HEK293 (cell line): ENCODE data around the gene SFRP5.

Source experiments
- BCL11A ChIP-seq: fragments of 450-650 bp; formaldehyde crosslinking; IDR thresholded peaks from 2 replicates; pipeline ENCODE4 v1.5.1; 2016; ENCODE audit warnings: low read depth, missing biosample characterization, missing genetic modification characterization
- GLI2 ChIP-seq: fragments of 450-650 bp; formaldehyde crosslinking; IDR thresholded peaks from 2 replicates; pipeline ENCODE4; 2017; ENCODE audit warnings: missing biosample characterization, missing genetic modification characterization, low read depth, borderline replicate concordance
- GLI4 ChIP-seq: fragments of 450-650 bp; formaldehyde crosslinking; IDR thresholded peaks from 2 replicates; pipeline ENCODE4 v1.5.1; 2016; ENCODE audit warnings: missing biosample characterization, missing genetic modification characterization
- IKZF3 ChIP-seq: fragments of 450-650 bp; IDR thresholded peaks from 2 replicates; pipeline ENCODE4 v1.5.0; 2018; ENCODE audit warnings: missing biosample characterization, mild to moderate bottlenecking, missing genetic modification characterization, moderate library complexity
- KLF1 ChIP-seq: fragments of 450-650 bp; formaldehyde crosslinking; IDR thresholded peaks from 2 replicates; pipeline ENCODE4 v1.5.1; 2016; ENCODE audit warnings: missing biosample characterization, missing genetic modification characterization
- KLF8 ChIP-seq: fragments of 450-650 bp; formaldehyde crosslinking; IDR thresholded peaks from 2 replicates; pipeline ENCODE4 v1.5.1; 2016; ENCODE audit warnings: missing biosample characterization, missing genetic modification characterization
- MYNN ChIP-seq: fragments of 450-650 bp; formaldehyde crosslinking; IDR thresholded peaks from 2 replicates; pipeline ENCODE4 v1.5.1; 2016; ENCODE audit warnings: missing biosample characterization, missing genetic modification characterization, borderline replicate concordance
- MZF1 ChIP-seq: fragments of 450-650 bp; formaldehyde crosslinking; IDR thresholded peaks from 2 replicates; pipeline ENCODE4 v1.5.1; 2017; ENCODE audit warnings: missing biosample characterization, missing genetic modification characterization, borderline replicate concordance
- SCRT1 ChIP-seq: fragments of 450-650 bp; formaldehyde crosslinking; IDR thresholded peaks from 2 replicates; pipeline ENCODE4 v1.5.1; 2016; ENCODE audit warnings: missing biosample characterization, missing genetic modification characterization, borderline replicate concordance
- SETDB1 ChIP-seq: IDR thresholded peaks from one replicate; pipeline ENCODE4 v1.6.1; 2017; ENCODE audit warnings: mild to moderate bottlenecking, low read length, moderate library complexity, mixed read lengths; ENCODE audit not compliant: insufficient read length
- ZFHX2 ChIP-seq: fragments of 450-650 bp; formaldehyde crosslinking; conservative IDR thresholded peaks from 2 replicates; pipeline ENCODE4 v1.5.1; 2016; ENCODE audit warnings: missing biosample characterization, missing genetic modification characterization
- ZNF174 ChIP-seq: fragments of 450-650 bp; formaldehyde crosslinking; IDR thresholded peaks from 2 replicates; pipeline ENCODE4 v1.5.0; 2017; ENCODE audit warnings: missing biosample characterization, mild to moderate bottlenecking, missing genetic modification characterization
- ZNF544 ChIP-seq: fragments of 450-650 bp; formaldehyde crosslinking; IDR thresholded peaks from 2 replicates; pipeline ENCODE4 v1.5.0; 2017; ENCODE audit warnings: missing biosample characterization, missing genetic modification characterization
- ZNF558 ChIP-seq: fragments of 450-650 bp; formaldehyde crosslinking; IDR thresholded peaks from 2 replicates; pipeline ENCODE4 v1.5.1; 2016; ENCODE audit warnings: missing biosample characterization, missing genetic modification characterization
- ZNF560 ChIP-seq: fragments of 450-650 bp; formaldehyde crosslinking; IDR thresholded peaks from 2 replicates; pipeline ENCODE4 v1.5.1; 2017; ENCODE audit warnings: missing biosample characterization, missing genetic modification characterization, borderline replicate concordance
- ZNF600 ChIP-seq: fragments of 450-650 bp; formaldehyde crosslinking; IDR thresholded peaks from 2 replicates; pipeline ENCODE4 v1.5.1; 2016; ENCODE audit warnings: missing biosample characterization, missing genetic modification characterization
- ZNF629 ChIP-seq: fragments of 450-650 bp; formaldehyde crosslinking; IDR thresholded peaks from 2 replicates; pipeline ENCODE4 v1.5.1; 2017; ENCODE audit warnings: missing biosample characterization, missing genetic modification characterization
- ZNF747 ChIP-seq: fragments of 450-650 bp; formaldehyde crosslinking; IDR thresholded peaks from 2 replicates; pipeline ENCODE4 v1.5.1; 2016; ENCODE audit warnings: missing biosample characterization, missing genetic modification characterization
- ZNF768 ChIP-seq: fragments of 450-650 bp; formaldehyde crosslinking; IDR thresholded peaks from 2 replicates; pipeline ENCODE4 v1.5.1; 2018; ENCODE audit warnings: missing biosample characterization, mild to moderate bottlenecking, missing genetic modification characterization
- ZNF776 ChIP-seq: fragments of 450-650 bp; formaldehyde crosslinking; IDR thresholded peaks from 2 replicates; pipeline ENCODE4 v1.5.0; 2017; ENCODE audit warnings: missing biosample characterization, missing genetic modification characterization, borderline replicate concordance
- TF ChIP-seq, protein P1 (sequence below): fragments of 450-650 bp; formaldehyde crosslinking; IDR thresholded peaks from 2 replicates; pipeline ENCODE4 v1.5.1; 2016; ENCODE audit warnings: missing biosample characterization, missing genetic modification characterization
- TF ChIP-seq, protein P2 (sequence below): fragments of 450-650 bp; formaldehyde crosslinking; IDR thresholded peaks from 2 replicates; pipeline ENCODE4 v1.5.1; 2016; ENCODE audit warnings: missing biosample characterization, missing genetic modification characterization
- TF ChIP-seq, protein P3 (sequence below): fragments of 450-650 bp; formaldehyde crosslinking; IDR thresholded peaks from 2 replicates; pipeline ENCODE4 v1.5.0; 2017; ENCODE audit warnings: missing biosample characterization, missing genetic modification characterization, borderline replicate concordance
- TF ChIP-seq, protein P4 (sequence below): fragments of 450-650 bp; formaldehyde crosslinking; IDR thresholded peaks from 2 replicates; pipeline ENCODE4 v1.5.1; 2017; ENCODE audit warnings: missing biosample characterization, missing genetic modification characterization
- TF ChIP-seq, protein P5 (sequence below): fragments of 450-650 bp; formaldehyde crosslinking; IDR thresholded peaks from 2 replicates; pipeline ENCODE4 v1.5.1; 2016; ENCODE audit warnings: missing biosample characterization, missing genetic modification characterization
- TF ChIP-seq, protein P6 (sequence below): fragments of 450-650 bp; formaldehyde crosslinking; IDR thresholded peaks from 2 replicates; pipeline ENCODE4 v1.5.1; 2016; ENCODE audit warnings: missing biosample characterization, missing genetic modification characterization

SFRP5 gene

DNA sequence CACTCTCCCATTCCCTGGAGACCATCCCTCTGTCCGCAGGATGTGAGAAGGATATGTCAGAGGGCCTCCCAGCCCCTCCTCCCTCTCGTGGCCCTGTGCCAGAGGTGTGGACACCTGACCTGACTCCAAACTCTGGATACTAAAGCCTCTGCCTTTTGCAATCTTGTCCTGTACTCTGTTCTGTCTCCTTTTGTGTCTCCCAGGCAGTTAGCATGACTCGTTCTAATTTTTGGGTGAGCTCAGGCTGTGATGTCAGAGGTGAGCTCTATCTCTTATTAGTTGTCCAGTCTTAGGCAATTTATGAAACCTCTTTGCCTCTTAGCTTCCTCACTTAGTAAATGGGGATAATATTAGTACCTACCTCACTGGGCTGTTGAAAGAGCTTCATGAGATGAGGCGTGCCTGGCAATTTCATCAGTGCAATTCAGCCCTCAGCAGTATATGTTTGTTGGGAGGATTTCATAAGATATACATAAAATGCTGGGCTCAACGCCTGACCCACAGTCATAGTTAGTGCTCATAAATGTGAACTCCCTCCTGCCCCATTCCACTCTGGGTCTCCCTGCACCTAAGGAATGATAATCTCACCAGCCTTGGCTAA is 47.4 kb downstream of the SFRP5 start (continued):
- TF ChIP-seq, protein P1, sequence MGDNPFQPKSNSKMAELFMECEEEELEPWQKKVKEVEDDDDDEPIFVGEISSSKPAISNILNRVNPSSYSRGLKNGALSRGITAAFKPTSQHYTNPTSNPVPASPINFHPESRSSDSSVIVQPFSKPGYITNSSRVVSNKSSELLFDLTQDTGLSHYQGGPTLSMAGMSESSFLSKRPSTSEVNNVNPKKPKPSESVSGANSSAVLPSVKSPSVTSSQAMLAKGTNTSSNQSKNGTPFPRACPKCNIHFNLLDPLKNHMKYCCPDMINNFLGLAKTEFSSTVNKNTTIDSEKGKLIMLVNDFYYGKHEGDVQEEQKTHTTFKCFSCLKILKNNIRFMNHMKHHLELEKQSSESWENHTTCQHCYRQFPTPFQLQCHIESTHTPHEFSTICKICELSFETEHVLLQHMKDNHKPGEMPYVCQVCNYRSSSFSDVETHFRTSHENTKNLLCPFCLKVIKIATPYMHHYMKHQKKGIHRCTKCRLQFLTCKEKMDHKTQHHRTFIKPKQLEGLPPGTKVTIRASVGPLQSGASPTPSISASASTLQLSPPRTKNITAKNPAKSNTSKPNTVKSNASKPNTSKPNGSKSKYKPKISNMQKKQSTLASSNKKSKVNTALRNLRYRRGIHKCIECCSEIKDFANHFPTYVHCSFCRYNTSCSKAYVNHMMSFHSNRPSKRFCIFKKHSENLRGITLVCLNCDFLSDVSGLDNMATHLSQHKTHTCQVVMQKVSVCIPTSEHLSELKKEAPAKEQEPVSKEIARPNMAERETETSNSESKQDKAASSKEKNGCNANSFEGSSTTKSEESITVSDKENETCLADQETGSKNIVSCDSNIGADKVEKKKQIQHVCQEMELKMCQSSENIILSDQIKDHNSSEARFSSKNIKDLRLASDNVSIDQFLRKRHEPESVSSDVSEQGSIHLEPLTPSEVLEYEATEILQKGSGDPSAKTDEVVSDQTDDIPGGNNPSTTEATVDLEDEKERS = no peak
- no peak for TF ChIP-seq ZNF544
- no peak for TF ChIP-seq MZF1 (tag by site-specific recombination)
- TF ChIP-seq, protein P2, sequence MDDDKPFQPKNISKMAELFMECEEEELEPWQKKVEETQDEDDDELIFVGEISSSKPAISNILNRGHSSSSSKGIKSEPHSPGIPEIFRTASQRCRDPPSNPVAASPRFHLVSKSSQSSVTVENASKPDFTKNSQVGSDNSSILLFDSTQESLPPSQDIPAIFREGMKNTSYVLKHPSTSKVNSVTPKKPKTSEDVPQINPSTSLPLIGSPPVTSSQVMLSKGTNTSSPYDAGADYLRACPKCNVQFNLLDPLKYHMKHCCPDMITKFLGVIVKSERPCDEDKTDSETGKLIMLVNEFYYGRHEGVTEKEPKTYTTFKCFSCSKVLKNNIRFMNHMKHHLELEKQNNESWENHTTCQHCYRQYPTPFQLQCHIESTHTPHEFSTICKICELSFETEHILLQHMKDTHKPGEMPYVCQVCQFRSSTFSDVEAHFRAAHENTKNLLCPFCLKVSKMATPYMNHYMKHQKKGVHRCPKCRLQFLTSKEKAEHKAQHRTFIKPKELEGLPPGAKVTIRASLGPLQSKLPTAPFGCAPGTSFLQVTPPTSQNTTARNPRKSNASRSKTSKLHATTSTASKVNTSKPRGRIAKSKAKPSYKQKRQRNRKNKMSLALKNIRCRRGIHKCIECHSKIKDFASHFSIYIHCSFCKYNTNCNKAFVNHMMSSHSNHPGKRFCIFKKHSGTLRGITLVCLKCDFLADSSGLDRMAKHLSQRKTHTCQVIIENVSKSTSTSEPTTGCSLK = no peak
- no peak for TF ChIP-seq ZNF558 (tag by site-specific recombination)
- no peak for TF ChIP-seq ZNF600 (tag by site-specific recombination)
- no peak for TF ChIP-seq ZFHX2
- TF ChIP-seq SETDB1 = no peak
- no peak for TF ChIP-seq ZNF174 (tag by site-specific recombination)
- no peak for TF ChIP-seq GLI4 (tag by site-specific recombination)
- TF ChIP-seq, protein P3, sequence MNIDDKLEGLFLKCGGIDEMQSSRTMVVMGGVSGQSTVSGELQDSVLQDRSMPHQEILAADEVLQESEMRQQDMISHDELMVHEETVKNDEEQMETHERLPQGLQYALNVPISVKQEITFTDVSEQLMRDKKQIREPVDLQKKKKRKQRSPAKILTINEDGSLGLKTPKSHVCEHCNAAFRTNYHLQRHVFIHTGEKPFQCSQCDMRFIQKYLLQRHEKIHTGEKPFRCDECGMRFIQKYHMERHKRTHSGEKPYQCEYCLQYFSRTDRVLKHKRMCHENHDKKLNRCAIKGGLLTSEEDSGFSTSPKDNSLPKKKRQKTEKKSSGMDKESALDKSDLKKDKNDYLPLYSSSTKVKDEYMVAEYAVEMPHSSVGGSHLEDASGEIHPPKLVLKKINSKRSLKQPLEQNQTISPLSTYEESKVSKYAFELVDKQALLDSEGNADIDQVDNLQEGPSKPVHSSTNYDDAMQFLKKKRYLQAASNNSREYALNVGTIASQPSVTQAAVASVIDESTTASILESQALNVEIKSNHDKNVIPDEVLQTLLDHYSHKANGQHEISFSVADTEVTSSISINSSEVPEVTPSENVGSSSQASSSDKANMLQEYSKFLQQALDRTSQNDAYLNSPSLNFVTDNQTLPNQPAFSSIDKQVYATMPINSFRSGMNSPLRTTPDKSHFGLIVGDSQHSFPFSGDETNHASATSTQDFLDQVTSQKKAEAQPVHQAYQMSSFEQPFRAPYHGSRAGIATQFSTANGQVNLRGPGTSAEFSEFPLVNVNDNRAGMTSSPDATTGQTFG (tag by site-specific recombination) = no peak
- no peak for TF ChIP-seq ZNF768 (tag by site-specific recombination)
- no peak for TF ChIP-seq IKZF3 (tag by site-specific recombination)
- TF ChIP-seq ZNF747 (tag by site-specific recombination) = no peak
- no peak for TF ChIP-seq MYNN
- no peak for TF ChIP-seq KLF8 (tag by site-specific recombination)
- TF ChIP-seq SCRT1 (tag by site-specific recombination) = no peak
- TF ChIP-seq, protein P4, sequence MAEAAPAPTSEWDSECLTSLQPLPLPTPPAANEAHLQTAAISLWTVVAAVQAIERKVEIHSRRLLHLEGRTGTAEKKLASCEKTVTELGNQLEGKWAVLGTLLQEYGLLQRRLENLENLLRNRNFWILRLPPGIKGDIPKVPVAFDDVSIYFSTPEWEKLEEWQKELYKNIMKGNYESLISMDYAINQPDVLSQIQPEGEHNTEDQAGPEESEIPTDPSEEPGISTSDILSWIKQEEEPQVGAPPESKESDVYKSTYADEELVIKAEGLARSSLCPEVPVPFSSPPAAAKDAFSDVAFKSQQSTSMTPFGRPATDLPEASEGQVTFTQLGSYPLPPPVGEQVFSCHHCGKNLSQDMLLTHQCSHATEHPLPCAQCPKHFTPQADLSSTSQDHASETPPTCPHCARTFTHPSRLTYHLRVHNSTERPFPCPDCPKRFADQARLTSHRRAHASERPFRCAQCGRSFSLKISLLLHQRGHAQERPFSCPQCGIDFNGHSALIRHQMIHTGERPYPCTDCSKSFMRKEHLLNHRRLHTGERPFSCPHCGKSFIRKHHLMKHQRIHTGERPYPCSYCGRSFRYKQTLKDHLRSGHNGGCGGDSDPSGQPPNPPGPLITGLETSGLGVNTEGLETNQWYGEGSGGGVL (tag by site-specific recombination) = no peak
- no peak for TF ChIP-seq GLI2 (tag by site-specific recombination)
- TF ChIP-seq KLF1 (tag by site-specific recombination) = no peak
- no peak for TF ChIP-seq BCL11A
- TF ChIP-seq, protein P5, sequence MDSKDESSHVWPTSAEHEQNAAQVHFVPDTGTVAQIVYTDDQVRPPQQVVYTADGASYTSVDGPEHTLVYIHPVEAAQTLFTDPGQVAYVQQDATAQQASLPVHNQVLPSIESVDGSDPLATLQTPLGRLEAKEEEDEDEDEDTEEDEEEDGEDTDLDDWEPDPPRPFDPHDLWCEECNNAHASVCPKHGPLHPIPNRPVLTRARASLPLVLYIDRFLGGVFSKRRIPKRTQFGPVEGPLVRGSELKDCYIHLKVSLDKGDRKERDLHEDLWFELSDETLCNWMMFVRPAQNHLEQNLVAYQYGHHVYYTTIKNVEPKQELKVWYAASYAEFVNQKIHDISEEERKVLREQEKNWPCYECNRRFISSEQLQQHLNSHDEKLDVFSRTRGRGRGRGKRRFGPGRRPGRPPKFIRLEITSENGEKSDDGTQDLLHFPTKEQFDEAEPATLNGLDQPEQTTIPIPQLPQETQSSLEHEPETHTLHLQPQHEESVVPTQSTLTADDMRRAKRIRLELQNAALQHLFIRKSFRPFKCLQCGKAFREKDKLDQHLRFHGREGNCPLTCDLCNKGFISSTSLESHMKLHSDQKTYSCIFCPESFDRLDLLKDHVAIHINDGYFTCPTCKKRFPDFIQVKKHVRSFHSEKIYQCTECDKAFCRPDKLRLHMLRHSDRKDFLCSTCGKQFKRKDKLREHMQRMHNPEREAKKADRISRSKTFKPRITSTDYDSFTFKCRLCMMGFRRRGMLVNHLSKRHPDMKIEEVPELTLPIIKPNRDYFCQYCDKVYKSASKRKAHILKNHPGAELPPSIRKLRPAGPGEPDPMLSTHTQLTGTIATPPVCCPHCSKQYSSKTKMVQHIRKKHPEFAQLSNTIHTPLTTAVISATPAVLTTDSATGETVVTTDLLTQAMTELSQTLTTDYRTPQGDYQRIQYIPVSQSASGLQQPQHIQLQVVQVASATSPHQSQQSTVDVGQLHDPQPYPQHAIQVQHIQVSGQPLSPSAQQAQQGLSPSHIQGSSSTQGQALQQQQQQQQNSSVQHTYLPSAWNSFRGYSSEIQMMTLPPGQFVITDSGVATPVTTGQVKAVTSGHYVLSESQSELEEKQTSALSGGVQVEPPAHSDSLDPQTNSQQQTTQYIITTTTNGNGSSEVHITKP = peak; percentile 75
- TF ChIP-seq ZNF629 (tag by site-specific recombination) = peak; percentile 85
- TF ChIP-seq, protein P6, sequence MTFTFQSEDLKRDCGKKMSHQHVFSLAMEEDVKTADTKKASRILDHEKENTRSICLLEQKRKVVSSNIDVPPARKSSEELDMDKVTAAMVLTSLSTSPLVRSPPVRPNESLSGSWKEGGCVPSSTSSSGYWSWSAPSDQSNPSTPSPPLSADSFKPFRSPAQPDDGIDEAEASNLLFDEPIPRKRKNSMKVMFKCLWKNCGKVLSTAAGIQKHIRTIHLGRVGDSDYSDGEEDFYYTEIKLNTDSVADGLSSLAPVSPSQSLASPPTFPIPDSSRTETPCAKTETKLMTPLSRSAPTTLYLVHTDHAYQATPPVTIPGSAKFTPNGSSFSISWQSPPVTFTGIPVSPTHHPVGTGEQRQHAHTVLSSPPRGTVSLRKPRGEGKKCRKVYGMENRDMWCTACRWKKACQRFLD = no peak
- TF ChIP-seq ZNF776 = no peak
- TF ChIP-seq ZNF560 = no peak
